GM18907 (cell line): ENCODE measurements around the gene FILIP1L.

Experiments
- ATAC-seq: cut with Tn5 transposase; IDR thresholded peaks from one replicate; pipeline ENCODE4 v1.9.1; 2021; ENCODE audit warnings: mild to moderate bottlenecking, moderate library complexity; ENCODE audit not compliant: unreplicated experiment

FILIP1L gene

GRCh38 chr3:100114413-100115030, at the start of gene FILIP1L:
Gene FILIP1L, minus strand, starts transcription at chr3:100114501.
- no peak for ATAC-seq

- ATAC-seq, result no peak
These were observed 49.5 kb upstream of the FILIP1L start for GRCh38 chr3:100163787-100164186.

GRCh38 chr3:100160521-100160920, 46.2 kb upstream of the FILIP1L start:
- ATAC-seq, result no peak

- ATAC-seq, result no peak
These were observed 45.2 kb upstream of the FILIP1L start for GRCh38 chr3:100159331-100160153.

GRCh38 chr3:100158918-100159330, 44.6 kb upstream of the FILIP1L start:
- ATAC-seq, result no peak

GRCh38 chr3:100157685-100158084, 43.4 kb upstream of the FILIP1L start:
- ATAC-seq, result no peak

GRCh38 chr3:100155590-100155989, 41.3 kb upstream of the FILIP1L start:
- ATAC-seq, result no peak

GRCh38 chr3:100155128-100155527, 40.8 kb upstream of the FILIP1L start:
- no peak for ATAC-seq

- ATAC-seq, result no peak
These were observed 39.9 kb upstream of the FILIP1L start for GRCh38 chr3:100154171-100154570.

GRCh38 chr3:100151024-100151707, 36.9 kb upstream of the FILIP1L start:
- no peak for ATAC-seq

GRCh38 chr3:100150473-100150872, 36.2 kb upstream of the FILIP1L start:
- ATAC-seq, result no peak

- ATAC-seq, result no peak
These were observed 35.6 kb upstream of the FILIP1L start for GRCh38 chr3:100149713-100150415.

GRCh38 chr3:100149130-100149529, 34.8 kb upstream of the FILIP1L start:
- no peak for ATAC-seq

- ATAC-seq, result peak; percentile 98
These were observed 30.1 kb upstream of the FILIP1L start for GRCh38 chr3:100144255-100144866.

GRCh38 chr3:100141586-100141985, 27.3 kb upstream of the FILIP1L start:
- no peak for ATAC-seq

- ATAC-seq, result no peak
These were observed 26.7 kb upstream of the FILIP1L start for GRCh38 chr3:100140976-100141375.

GRCh38 chr3:100136921-100137320, 22.6 kb upstream of the FILIP1L start:
- ATAC-seq, result no peak

- ATAC-seq, result no peak
These were observed 16.9 kb upstream of the FILIP1L start for GRCh38 chr3:100131241-100131640.

- ATAC-seq, result no peak
These were observed 15.6 kb upstream of the FILIP1L start for GRCh38 chr3:100129941-100130340.

- no peak for ATAC-seq
These were observed 14.3 kb upstream of the FILIP1L start for GRCh38 chr3:100128565-100128964.

GRCh38 chr3:100127792-100128191, 13.5 kb upstream of the FILIP1L start:
- no peak for ATAC-seq
